HG02642 (cell line): ENCODE results near the gene OSBPL5.

Source experiments
- ATAC-seq: cut with Tn5 transposase; IDR thresholded peaks from one replicate; pipeline ENCODE4 v1.9.1; 2021; ENCODE audit warnings: mild to moderate bottlenecking; ENCODE audit not compliant: unreplicated experiment, poor library complexity

Gene OSBPL5

GRCh38 chr11:3164552-3165151 is 458 bp downstream of the OSBPL5 start:
- no peak for ATAC-seq

GRCh38 chr11:3164138-3164551 is 965 bp downstream of the OSBPL5 start:
- ATAC-seq, result no peak

GRCh38 chr11:3163241-3163981 is 1.7 kb downstream of the OSBPL5 start:
- no peak for ATAC-seq

- ATAC-seq, result no peak
Observed at GRCh38 chr11:3162410-3163240, 2.5 kb downstream of the OSBPL5 start.

- no peak for ATAC-seq
Observed at GRCh38 chr11:3161720-3162409, 3.2 kb downstream of the OSBPL5 start.

- no peak for ATAC-seq
Observed at GRCh38 chr11:3161309-3161708, 3.8 kb downstream of the OSBPL5 start.

- no peak for ATAC-seq
Observed at GRCh38 chr11:3160252-3161031, 4.7 kb downstream of the OSBPL5 start.

- ATAC-seq, result no peak
Observed at GRCh38 chr11:3159296-3160190, 5.6 kb downstream of the OSBPL5 start.

GRCh38 chr11:3158821-3159220 is 6.3 kb downstream of the OSBPL5 start:
- ATAC-seq, result no peak

- ATAC-seq, result no peak
Observed at GRCh38 chr11:3158131-3158591, 6.9 kb downstream of the OSBPL5 start.

GRCh38 chr11:3157381-3158130 is 7.6 kb downstream of the OSBPL5 start:
- ATAC-seq, result no peak

GRCh38 chr11:3156661-3157311 is 8.3 kb downstream of the OSBPL5 start:
- no peak for ATAC-seq

GRCh38 chr11:3156282-3156660 is 8.8 kb downstream of the OSBPL5 start:
- ATAC-seq, result no peak

GRCh38 chr11:3155691-3156258 is 9.3 kb downstream of the OSBPL5 start:
- no peak for ATAC-seq

GRCh38 chr11:3155216-3155615 is 9.9 kb downstream of the OSBPL5 start:
- no peak for ATAC-seq

- ATAC-seq, result no peak
Observed at GRCh38 chr11:3154001-3154599, 11.0 kb downstream of the OSBPL5 start.

GRCh38 chr11:3153291-3153861 is 11.7 kb downstream of the OSBPL5 start:
- ATAC-seq, result no peak
